ENCODE results near the gene RALY. TPM values are rescaled to one million over a fixed set of nuclear protein-coding genes. Genes with fewer than 3 reads are reported as not detected.

The RALY gene
- total RNA-seq, 1 experiment from 2014 or later, result 164 TPM

- POLR2A ChIA-PET, result no interaction called here
- intact Hi-C loops (cut with micrococcal nuclease; ENCODE audit: unreplicated experiment), result no loop called here
- no peak overlapping the region for H3K4me3 ChIP-seq (ENCODE audit: low read depth in 2 of 2, low read length in 2 of 2)
- TF ChIP-seq TCF7L2 (IDR thresholded peaks at IDR 0.05; ENCODE audit: low read depth, low read length) (no peak), CTCF (IDR thresholded peaks at IDR 0.05) (no peak), POLR2AphosphoS5 (IDR thresholded peaks at IDR 0.05; ENCODE audit: low read depth, low read length) (no peak), SIN3A (IDR thresholded peaks at IDR 0.05; ENCODE audit: borderline replicate concordance, insufficient read depth, low read depth, low read length) (no peak), REST (IDR thresholded peaks at IDR 0.05; ENCODE audit: insufficient read depth in 1 of 2, low read depth in 2 of 2, low read length in 1 of 2) (no peak)
- H3K9me3 ChIP-seq (ENCODE audit: control insufficient read depth, insufficient read depth, low read depth, low read length), result no peaks in the 10 kb centered on the region
- CTCF ChIA-PET, result no interaction called here
- in situ Hi-C loops (cut with HindIII; ENCODE audit: low pct_unique_long_range_greater_than_20kb, low sequenced_read_pairs), result no loop called here
- no peak for ATAC-seq
- no peaks in the 10 kb centered on the region for H3K36me3 ChIP-seq (ENCODE audit: control insufficient read depth, insufficient read depth, low read length)
- H3K4me1 ChIP-seq (ENCODE audit: control insufficient read depth, insufficient read depth, low read length), result no peaks in the 10 kb centered on the region
- no peaks in the 10 kb centered on the region for H3K27me3 ChIP-seq (ENCODE audit: control insufficient read depth, insufficient read depth, low read length)
- H3K27ac ChIP-seq (ENCODE audit: low read length), result no peak overlapping the region
- no TSS peak for BruUV-seq (replicated peaks)
- DNase-seq (ENCODE audit: low read depth, low spot score), result no peak
Observed at GRCh38 chr20:33985830-33986229, 7.9 kb upstream of the RALY start.

- CTCF ChIA-PET, result no interaction called here
- TF ChIP-seq SIN3A (IDR thresholded peaks at IDR 0.05; ENCODE audit: borderline replicate concordance, insufficient read depth, low read depth, low read length), result no peak
- no peak for TF ChIP-seq REST (IDR thresholded peaks at IDR 0.05; ENCODE audit: insufficient read depth in 1 of 2, low read depth in 2 of 2, low read length in 1 of 2)
- no peak for TF ChIP-seq TCF7L2 (IDR thresholded peaks at IDR 0.05; ENCODE audit: low read depth, low read length)
- no peak for TF ChIP-seq CTCF (IDR thresholded peaks at IDR 0.05)
- no peak for TF ChIP-seq POLR2AphosphoS5 (IDR thresholded peaks at IDR 0.05; ENCODE audit: low read depth, low read length)
- DNase-seq (ENCODE audit: low read depth, low spot score), result no peak
- POLR2A ChIA-PET, result no interaction called here
- Histone ChIP-seq H3K4me3 (ENCODE audit: low read depth in 2 of 2, low read length in 2 of 2) (no peak overlapping the region), H3K36me3 (ENCODE audit: control insufficient read depth, insufficient read depth, low read length) (no peaks in the 10 kb centered on the region), H3K27me3 (ENCODE audit: control insufficient read depth, insufficient read depth, low read length) (no peaks in the 10 kb centered on the region), H3K9me3 (ENCODE audit: control insufficient read depth, insufficient read depth, low read depth, low read length) (no peaks in the 10 kb centered on the region), H3K27ac (ENCODE audit: low read length) (no peak overlapping the region), H3K4me1 (ENCODE audit: control insufficient read depth, insufficient read depth, low read length) (no peaks in the 10 kb centered on the region)
- in situ Hi-C loops (cut with HindIII; ENCODE audit: low pct_unique_long_range_greater_than_20kb, low sequenced_read_pairs) (no loop called here), intact Hi-C loops (cut with micrococcal nuclease; ENCODE audit: unreplicated experiment) (no loop called here)
- no peak for ATAC-seq
- no TSS peak for BruUV-seq (replicated peaks)
Observed at GRCh38 chr20:33986560-33987216, 7.0 kb upstream of the RALY start.
